ENCODE results near the gene TMEM38A.
"Not testable (repeated sequence)": the region's sequence is repeated elsewhere in the genome, so short reads cannot be mapped to it uniquely, and the experiment has no call there.

The TMEM38A gene

DNA sequence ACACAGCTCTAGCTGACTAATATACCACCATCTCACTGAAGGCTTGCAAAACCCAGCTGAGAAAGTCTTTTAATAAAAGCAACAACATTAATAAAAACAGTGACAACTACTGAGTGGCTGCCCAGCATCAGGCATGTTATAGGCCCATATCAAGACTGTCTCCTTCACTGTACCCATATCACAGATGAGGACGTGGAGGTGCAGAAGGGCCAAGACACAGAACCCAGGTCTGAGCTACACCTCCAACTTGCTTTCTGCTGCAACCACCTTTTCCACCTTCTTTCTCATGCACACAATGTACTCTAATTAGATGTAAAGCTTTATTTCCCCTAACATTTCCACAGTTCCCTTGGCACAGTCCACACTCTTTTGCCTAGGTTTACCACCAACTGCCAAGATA is 22.3 kb upstream of the TMEM38A start:
- no peak for DNase-seq

DNA sequence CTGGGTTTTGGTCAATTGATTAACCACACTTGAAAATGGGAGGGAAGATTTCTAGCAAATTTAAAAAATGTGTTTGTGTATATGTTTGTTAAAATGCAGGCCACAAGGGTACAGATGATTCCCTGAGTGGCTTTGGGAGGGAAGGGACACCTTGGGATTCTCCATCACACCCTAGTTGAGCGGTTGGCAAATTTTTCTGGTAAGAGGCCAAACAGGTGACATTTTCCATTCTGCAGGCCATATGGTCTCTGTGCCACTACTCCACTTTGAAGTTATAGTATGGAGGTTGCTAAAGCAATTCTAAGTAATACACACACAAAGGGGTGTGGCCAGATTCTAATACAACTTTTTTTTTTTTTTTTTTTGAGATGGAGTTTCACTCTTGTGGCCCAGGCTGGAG is 20.0 kb upstream of the TMEM38A start:
- no peak for DNase-seq

DNA sequence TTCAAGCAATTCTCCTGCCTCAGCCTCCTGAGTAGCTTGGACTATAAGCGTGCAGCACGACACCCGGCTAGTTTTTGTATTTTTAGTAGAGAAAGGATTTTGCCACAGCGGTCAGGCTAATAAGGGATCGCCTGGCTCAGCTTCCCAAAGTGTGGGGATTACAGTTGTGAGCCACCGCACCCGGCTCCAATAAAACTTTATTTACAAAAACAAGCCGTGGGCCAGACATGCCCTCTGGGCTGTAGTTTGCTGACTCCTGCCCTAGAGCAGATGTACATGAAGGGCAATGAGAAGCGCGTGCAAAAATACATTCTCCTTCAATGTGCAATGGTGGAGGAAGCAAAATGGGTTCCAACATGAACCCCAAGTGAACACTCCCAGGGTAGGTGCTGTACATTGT is 19.2 kb upstream of the TMEM38A start:
- DNase-seq = no peak

DNA sequence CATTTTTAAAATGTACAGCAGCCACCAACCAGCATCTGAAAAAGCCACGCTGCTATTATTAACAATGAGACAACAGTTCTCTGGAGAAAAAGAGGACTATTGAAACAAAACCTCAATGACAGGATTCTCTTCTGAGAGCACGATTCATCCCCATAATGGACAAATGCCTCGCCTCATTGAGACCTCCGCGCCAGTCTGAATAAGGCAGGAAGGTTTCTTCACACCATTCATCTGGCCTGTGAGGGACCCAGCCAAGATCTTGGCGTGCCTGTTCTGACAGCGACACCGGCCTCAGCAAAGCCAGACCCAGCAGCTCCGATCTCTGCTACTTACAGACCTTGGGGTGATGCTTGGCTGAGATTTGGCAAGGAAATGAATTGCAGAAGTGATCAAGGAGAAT is 15.8 kb upstream of the TMEM38A start:
- no peak for DNase-seq

DNA sequence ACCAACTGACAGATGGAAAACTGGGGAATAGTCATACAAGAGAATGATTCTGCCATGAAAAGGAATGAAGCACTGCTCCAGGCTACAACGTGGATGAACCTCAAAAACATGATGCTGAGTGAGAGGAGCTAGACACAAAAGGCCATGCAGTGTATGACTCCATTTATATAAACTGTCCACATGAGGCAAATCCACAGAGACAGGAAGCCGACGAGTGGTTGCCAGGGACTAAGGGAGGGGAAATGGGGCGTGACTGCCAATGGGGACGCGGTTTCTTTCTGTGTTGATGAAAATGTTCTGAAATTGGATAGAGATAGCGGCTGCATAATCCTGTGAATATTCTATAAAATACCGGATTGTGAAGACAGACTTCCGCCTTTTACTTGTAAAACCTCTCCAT is 11.2 kb upstream of the TMEM38A start:
- no peak for DNase-seq

DNA sequence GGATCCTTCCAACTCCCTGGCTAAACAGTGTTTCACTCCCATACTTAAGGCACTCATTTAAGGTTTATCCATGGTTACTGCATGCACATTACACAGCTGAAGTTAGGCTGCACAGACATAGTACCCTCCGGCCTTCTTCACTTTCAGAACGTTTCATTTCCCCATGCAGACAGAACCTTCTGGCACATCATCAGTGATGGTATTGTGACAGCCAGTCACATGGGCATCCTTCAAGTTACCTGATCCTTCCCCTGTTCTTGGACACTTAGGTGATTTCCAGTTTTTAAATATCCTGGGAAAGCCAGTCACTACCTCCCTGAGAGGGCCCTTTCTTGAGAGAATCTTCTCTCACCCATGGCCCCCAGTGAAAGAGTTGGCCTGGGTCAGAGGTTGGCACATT is 10.1 kb upstream of the TMEM38A start:
- DNase-seq = no peak

DNA sequence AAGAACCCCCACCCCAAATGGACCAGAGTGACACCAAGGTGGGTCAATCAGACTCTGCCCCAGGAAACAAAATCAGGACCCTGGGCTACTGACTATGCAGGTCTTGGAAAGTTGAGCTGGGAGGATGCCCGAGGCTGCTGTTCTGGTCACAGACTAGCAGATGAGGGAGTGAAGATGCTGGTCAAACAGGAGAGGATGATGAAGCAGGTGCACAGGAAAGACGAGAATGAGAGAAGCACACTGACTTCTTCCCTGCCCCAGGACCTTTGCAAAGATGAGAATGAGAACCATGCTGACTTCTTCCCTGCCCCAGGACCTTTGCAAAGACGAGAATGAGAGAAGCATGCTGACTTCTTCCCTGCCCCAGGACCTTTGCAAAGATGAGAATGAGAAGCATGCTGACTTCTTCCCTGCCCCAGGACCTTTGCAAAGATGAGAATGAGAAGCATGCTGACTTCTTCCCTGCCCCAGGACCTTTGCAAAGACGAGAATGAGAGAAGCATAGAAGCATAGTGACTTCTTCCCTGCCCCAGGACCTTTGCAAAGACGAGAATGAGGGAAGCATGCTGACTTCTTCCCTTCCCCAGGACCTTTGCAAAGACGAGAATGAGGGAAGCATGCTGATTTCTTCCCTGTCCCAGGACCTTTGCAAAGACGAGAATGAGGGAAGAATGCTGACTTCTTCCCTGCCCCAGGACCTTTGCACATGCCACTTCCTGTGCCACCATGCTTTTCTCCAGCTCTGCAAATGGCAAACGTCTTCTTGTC is 9.3 kb upstream of the TMEM38A start:
- not testable (repeated sequence) for DNase-seq

DNA sequence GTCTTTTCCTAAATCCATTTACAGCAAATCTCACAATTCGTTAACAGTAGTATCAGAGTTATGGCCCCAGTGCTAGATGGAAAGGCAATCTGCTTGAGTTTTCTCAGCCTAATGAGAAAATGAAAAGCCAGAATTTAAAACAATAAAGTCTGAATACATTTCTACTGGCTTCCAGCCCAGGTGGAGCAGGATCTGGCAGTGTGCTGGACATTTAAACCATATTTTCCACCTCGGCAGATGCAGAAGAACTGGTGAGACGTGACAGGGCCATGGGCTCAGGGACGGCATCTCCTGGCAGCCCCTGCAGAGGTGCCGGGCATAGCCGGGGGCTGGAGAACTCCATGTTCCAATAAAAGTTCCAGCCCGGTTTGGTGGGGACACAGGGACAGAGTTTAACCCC is 8.1 kb upstream of the TMEM38A start:
- DNase-seq = no peak

DNA sequence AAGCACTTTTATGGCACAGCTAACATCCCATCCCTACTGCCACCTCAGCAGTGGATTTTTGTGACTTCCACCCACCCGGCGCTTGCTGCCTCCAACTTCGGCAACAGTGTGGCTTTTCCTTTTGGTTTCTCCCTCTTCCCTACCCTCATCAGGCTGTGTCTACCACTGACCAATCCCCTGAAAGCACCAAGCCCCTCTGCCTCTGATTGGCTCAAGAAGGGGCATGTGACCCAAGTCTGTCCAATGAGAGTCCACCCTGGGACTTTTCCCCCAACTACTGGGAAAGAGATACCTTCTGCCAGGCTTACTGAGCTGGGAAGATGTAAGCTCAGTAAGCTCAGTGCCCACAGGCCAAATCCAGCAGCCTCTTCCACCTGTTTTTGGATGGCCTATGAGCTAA is 6.8 kb upstream of the TMEM38A start:
- no peak for DNase-seq

DNA sequence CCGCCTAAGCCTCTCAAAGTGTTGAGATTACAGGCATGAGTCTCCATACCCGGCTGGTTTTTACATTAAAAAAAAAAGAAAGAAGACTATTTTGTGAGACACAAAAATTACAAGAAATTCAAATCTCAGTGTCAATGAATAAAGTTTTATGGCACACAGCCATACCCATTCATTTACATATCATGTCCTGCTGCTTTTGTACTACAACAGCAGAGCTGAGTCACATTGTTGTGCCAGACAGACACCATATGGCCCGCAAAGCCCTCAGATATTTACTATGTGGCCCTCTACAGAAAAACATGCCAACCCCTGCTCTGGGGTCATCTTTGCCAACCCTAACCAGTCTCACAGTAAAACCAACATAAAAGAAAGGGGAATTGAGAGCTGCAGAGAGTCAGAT is 6.3 kb upstream of the TMEM38A start:
- DNase-seq = no peak

DNA sequence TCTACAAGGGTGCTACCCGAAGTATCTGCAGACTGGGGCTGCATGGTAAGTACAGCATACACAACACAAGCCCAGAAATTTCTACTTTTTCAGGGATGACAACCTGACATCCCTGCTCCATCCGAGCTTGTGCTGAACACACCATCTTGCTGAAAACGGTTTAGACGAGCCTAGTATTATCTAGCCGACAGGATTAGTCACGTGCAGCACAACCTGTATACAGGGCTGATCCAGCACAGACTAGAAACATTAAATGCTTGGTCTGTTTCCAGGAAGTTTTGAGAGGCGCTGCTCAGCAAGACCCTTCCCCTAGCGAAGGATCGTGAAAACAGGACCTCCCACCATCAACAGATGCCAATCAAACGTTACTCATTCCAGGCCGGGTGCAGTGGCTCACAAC is 5.2 kb upstream of the TMEM38A start:
- DNase-seq = no peak

DNA sequence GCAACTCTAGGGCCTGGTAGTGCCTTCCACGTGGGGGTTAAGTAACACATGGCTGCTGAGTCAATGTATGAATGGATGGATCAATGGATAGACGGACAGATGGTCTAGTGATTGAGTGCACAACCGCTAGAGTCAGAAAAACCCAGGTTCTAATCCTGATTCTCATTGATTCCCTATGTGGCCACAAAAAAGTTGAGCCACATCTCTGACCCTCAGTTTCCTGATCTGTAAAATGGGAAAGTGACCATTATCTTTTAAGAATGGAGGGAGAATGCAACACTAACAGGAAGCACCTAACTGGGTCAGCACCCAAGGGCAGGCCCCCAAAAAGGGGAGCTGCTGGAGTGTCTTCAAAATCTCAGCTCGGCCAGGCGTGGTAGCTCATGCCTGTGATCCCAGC is 3.6 kb upstream of the TMEM38A start:
- DNase-seq = no peak

DNA sequence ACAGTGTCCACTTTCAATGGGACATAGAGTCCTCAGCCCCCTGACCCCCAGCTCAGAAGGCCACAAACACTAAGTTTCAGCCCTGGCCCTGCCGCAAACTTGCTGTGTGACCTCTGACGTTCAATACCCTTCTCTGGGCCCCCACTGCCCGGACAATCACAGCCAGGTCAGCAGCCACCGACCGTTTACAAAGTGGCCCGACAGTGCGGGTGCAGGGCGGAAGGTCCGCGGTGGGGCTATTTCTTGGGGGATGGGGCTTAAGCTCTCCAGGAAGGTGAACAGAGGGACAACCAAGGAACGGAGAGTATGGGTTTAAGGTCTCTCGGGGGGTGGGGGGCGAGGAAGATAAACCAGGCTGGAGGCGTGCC is 1.5 kb upstream of the TMEM38A start:
- DNase-seq = no peak

DNA sequence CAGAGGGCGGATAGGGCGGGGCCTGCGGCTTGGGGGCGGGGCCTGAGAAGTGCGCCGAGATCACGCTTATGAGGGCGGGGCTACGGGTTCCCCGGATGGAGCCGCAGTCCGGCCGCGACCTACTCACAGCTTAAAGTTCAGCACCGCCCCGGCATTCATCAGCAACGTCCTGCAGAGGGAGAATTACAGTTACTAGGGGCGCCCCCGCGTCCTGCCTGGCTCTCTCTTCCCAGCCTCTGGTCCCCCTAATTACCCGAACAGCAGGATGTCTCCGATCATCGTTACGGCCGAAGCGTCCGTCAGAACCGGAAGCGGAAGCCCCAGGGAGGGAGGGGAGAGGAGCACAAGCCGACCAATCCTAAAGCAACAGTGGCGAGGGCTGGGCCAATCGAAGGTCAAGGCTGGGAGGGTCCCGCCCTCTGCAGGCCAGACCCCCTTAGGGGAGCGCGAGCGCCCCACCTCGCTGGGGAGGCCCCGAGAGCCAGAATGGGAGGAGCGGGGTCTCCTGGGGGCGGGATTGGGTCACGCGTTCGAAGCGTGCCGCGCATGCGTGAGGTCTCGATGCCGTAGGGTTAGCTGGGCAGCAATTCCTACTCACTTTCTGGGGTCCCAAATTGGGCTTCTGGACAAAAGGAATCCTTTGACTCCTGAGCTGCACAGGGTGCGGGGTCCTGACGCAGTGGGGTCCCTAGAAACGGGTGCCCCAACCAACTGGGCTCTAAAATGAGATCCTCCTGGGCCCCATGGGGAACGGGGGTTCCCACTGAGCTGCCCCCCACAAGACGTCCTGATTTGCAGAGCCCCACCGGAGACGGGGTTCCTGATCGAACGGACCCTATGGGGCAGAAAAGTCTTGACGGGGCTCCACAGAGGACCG is 869 bp upstream of the TMEM38A start, which contains the start of gene SMIM7:
Gene SMIM7, minus strand, starts transcription at position 313 of the 877 bp plus-strand sequence. Its CDS starts 34 bp downstream, at position 279.
- DNase-seq = peak; percentile 98

DNA sequence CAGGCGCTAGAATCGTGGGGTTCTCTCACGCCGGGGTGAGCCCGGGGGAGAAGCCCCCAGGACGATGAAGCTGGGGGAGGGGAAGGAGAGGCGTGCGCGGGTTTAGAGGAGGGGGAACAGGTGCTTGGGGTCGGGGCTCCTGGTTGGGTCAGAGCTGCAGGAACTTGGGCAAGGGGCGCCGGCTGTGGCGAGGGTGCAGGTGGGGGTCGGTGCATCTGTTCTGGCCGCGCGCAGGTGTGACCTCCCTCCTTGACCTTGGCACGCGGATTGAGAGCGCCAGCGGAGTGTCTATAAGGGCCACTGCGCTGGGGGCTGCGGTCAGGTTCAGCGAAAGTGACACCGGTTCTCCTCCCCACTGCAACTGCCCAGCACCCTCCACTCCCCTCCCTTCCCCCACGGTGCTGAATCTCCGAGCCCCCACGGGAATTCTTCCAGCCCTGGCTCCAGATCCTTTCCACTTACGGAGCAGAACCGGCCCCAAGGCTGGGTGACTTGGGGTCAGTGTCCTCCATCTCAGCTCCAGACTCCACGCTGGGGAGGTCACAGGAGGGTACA is 618 bp downstream of the TMEM38A start:
- no peak for DNase-seq

DNA sequence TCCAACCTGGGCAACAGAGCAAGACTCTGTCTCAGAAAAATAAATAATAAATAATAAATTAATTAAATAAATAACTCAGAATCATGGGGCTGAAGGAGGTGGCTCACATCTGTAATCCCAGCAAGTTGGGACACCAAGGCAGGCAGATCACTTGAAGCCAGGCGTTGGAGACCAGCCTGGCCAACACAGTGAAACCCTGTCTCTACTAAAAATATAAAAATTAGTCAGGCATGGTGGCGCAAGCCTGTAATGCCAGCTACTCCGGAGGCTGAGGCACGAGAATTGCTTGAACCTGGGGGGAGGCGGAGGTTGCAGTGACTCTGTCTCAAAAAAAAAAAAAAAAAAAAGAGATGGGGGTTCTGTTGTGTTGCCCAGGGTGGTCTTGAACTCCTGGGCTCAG is 7.2 kb downstream of the TMEM38A start:
- DNase-seq = no peak

DNA sequence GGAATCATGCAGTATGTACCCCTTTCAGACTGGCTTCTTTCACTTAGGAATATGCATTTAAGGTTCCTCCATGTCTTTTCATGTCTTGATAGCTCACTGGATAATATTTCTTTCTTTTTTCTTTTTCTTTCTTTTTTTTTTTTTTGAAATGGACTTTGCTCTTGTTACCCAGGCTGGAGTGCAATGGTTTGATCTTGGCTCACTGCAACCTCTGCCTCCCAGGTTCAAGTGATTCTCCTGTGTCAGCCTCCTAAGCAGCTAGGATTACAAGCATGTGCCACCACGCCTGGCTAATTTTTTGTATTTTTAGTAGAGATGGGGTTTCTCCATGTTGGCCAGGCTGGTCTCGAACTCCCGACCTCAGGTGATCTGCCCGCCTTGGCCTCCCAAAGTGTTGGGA is 7.8 kb downstream of the TMEM38A start:
- DNase-seq = not testable (repeated sequence)

DNA sequence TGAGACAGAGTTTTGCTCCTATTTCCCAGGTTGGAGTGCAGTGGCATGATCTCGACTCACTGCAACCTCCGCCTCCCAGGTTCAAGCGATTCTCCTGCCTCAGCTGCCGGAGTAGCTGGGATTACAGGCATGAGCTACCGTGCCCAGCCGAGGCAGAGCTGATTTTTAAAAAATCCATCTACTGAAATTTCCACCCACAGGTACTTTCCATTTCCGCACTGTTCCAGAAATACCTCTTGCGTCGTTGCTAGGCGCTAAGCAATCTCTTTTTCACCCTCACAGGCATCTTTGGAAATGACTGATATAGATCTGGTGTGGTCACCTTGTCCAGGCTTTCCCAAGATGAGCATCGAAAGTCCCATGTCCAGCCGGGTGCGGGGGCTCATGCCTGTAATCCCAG is 9.4 kb downstream of the TMEM38A start:
- DNase-seq = no peak

DNA sequence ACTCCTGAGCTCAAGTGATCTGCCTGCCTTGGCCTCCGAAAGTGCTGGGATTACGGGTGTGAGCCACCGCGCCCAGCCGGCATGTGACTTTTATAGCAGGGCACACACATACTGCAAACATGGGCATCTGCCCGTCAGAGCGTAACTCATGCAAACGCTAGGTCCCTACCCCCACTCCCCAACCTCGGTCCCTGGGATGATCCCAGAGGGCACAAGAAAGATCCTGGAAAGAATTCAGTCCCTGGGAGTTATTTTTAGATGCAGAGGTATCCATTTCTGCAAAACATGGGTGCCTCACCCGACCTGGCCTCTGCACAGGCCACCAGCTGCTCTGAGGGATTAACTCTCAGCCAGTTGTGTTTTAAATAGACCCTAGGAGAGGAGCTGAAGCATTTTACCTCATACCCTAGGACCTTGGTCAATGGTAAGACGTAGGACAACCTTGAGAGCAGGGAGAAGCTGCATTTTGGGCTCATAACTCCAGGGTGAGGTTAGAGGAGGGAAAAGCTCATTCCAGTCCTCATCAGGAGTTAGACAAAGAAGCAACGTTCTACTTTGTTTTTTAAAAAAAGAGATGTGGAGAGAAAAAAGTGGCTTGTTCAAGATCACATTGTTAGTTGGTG is 10.8 kb downstream of the TMEM38A start:
- no peak for DNase-seq

DNA sequence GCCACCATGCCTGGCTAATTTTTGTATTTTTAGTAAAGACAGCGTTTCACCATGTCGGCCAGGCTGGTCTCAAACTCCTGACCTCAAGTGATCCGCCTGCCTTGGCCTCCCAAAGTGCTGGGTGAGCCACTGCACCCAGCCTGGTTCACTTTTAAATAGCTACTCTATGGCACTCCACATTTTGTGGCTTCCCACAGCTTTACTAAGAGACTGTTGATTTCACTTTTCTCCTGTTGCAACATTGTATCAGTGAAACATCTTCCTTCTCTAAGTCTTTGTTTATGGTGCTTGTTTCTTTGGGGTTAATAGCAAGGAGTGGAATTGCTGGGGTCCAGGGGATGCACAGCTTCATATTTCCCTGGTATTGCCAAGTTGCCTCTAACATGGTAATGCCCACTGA is 12.3 kb downstream of the TMEM38A start:
- DNase-seq = no peak

DNA sequence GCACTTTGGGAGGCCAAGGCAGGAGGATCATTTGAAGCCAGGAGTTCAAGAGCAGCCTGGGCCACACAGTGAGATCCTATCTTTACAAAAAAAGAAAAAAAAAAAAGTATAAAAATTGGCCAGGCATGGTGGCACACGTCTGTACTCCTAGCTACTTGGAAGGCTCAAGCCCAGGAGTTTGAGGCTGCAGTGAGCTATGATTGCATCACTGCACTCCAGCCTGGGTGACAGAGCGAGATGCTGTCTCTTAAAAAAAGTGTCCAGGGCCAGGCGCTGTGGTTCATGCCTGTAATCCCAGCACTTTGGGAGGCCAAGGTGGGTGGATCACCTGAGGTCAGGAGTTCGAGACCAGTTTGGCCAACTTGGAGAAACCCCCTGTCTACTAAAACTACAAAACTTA is 12.9 kb downstream of the TMEM38A start:
- DNase-seq = not testable (repeated sequence)

DNA sequence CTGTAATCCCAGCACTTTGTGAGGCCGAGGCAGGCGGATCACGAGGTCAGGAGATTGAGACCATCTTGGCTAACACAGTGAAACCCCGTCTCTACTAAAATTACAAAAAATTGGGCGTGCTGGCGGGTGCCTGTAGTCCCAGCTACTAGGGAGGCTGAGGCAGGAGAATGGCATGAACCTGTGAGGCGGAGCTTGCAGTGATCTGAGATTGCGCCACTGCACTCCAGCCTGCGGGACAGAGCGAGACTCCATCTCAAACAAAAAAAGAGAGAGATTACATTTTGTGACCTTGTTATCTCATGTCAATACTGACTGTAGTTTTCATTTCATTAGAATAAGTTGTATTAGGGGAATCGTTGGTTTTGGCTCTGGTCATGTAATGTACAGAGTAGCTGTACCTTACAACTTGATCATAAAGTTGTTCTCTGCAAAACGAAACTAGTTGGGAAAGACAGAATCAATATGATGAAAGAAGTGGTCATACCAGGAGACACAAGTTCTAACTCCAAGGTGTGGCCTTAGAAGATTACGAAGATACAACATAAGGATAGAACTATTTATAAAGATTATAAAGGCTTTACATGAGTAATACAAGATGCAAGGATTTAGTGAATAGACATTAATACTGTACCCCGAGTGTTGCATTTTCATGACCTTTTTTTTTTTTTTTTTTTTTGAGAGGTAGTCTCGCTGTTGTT is 15.3 kb downstream of the TMEM38A start:
- no peak for DNase-seq

DNA sequence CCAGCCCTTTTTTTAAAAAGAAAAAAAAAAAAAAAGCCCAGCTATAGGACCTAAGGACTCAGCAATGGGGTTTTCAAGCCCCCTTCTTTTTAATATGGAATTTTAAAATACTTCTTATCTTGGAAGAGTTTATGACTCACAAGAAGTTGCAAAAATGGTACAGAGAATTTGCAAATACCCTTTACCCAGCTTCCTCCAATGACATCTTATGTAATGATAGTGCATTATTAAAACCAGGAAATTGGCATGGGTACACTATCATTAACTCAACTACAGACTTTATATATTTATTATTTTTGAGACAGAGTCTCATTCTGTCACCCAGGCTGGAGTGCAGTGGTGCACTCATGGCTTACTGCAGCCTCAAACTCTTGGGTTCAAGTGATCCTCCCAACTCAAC is 16.1 kb downstream of the TMEM38A start:
- no peak for DNase-seq
